ENCODE results near the gene TPD52L1. TPM values are rescaled to one million over a fixed set of nuclear protein-coding genes. Genes with fewer than 3 reads are reported as not detected.

The TPD52L1 gene
- total and polyA plus RNA-seq, 9 donors, result 31.9 to 71.0 (median 41.7) TPM

DNA sequence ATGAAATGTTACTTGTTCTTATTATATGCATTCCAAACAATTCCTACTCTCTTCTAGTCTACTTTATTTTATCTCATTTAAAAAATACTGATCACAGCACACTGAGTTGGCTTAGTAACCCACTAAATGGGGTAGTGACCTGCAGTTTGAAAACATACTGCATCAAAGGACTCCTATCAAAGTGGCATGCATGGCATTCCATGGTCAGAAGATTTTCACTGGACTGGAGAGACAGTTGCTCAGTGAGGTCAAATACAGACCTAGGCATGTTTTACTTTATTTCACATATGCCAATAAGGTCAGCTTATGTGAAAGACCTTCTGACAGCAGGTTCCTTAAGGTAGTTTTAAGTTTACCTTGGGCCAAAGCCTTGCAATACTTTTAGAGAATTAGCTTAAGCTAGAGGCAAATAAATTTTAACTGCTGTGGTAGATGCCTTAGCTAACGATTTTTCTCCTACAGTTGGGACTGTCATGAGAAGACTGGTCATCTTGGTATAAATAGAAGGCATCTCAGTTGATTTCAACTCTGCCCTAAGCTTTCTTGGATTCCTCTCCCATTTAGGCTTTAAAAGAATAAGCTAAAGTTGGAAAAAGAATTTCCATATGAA lies 35.1 kb downstream of the TPD52L1 start:
- Histone ChIP-seq H3K4me3 (ENCODE audit: low read length) (no peak overlapping the region), H3K27ac (ENCODE audit: low read length) (peak overlapping the region; percentile 70), H3K4me1 (ENCODE audit: control insufficient read depth, insufficient read depth, low read length) (peaks cover 6% of the 10 kb centered on the region), H3K36me3 (ENCODE audit: control insufficient read depth, insufficient read depth, low read length) (no peaks in the 10 kb centered on the region), H3K9me3 (replicated peaks; ENCODE audit: control insufficient read depth, low read depth, low read length) (no peaks in the 10 kb centered on the region), H3K27me3 (ENCODE audit: control insufficient read depth, insufficient read depth, low read length) (no peaks in the 10 kb centered on the region)
- DNase-seq, result no peak
- no CpG with 5 or more reads among the region's 1 CpG for WGBS (ENCODE audit: insufficient coverage)

- no peak for DNase-seq
- Histone ChIP-seq H3K27ac (ENCODE audit: low read length) (peak overlapping the region; percentile 70), H3K4me3 (ENCODE audit: low read length) (no peak overlapping the region), H3K9me3 (replicated peaks; ENCODE audit: control insufficient read depth, low read depth, low read length) (no peaks in the 10 kb centered on the region), H3K27me3 (ENCODE audit: control insufficient read depth, insufficient read depth, low read length) (no peaks in the 10 kb centered on the region), H3K36me3 (ENCODE audit: control insufficient read depth, insufficient read depth, low read length) (no peaks in the 10 kb centered on the region), H3K4me1 (ENCODE audit: control insufficient read depth, insufficient read depth, low read length) (peaks cover 6% of the 10 kb centered on the region)
- no CpG with 5 or more reads among the region's 1 CpG for WGBS (ENCODE audit: insufficient coverage)
These were observed 35.9 kb downstream of the TPD52L1 start for GRCh38 chr6:125189494-125189893.

DNA sequence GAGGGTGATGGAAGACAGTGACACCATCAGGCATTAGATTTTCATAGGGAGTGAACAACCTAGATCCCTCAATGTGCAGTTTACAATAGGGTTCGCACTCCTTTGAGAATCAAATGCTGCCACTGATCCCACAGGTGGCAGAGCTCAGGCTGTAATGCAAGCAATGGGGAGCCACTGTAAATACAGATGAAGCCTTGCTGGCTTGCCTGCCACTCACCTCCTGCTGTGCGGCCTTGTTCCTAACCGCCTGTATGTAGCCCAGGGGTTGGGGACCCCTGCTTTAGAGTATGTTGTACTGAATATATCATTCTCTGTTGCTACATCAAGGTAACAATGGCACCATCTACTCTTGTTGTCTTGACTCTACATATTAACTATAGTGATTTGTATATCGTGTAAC lies 37.1 kb downstream of the TPD52L1 start:
- H3K27me3 ChIP-seq (ENCODE audit: control insufficient read depth, insufficient read depth, low read length), result no peaks in the 10 kb centered on the region
- WGBS (ENCODE audit: insufficient coverage), result 100% methylated on average over 1 of the region's 4 CpGs
- no peak overlapping the region for H3K27ac ChIP-seq (ENCODE audit: low read length)
- H3K9me3 ChIP-seq (replicated peaks; ENCODE audit: control insufficient read depth, low read depth, low read length), result no peaks in the 10 kb centered on the region
- H3K36me3 ChIP-seq (ENCODE audit: control insufficient read depth, insufficient read depth, low read length), result no peaks in the 10 kb centered on the region
- no peak for DNase-seq
- no peak overlapping the region for H3K4me3 ChIP-seq (ENCODE audit: low read length)
- H3K4me1 ChIP-seq (ENCODE audit: control insufficient read depth, insufficient read depth, low read length), result peaks cover 7% of the 10 kb centered on the region

DNA sequence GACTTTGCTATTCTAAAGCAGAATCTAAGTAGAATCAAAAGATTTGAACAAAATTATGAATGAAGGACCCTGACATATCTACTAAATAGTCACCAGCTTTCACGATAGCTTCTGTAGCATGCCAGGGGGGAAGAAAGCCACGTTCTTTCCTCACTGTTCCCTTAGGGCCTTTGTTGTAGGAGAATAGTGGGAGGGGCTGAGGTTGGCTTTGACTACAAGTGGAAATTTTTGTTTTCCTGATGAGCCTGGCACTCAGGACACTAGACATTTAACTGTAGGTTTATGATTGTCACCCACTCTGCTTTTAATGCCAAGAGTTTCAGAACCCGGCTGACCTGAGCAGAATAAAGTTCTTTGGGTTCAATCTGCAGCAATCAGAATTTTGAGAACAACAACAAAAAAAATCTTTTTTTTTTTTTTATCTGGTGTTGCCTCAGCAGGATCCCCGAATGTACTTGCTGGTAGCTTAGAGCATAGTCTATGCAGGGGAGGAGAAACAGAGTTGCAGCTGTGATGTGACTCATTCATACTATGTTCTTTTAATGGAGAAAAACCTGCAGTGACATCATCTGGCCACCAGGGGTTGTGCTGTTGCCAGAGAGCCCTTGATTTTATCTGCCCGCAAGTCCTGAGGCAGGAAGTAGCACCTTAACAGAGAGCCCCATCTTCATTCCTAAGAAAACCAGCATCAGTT lies 38.5 kb downstream of the TPD52L1 start:
- no peaks in the 10 kb centered on the region for H3K27me3 ChIP-seq (ENCODE audit: control insufficient read depth, insufficient read depth, low read length)
- no peak overlapping the region for H3K4me3 ChIP-seq (ENCODE audit: low read length)
- WGBS (ENCODE audit: insufficient coverage), result 67% methylated on average over 2 of the region's 5 CpGs
- H3K9me3 ChIP-seq (replicated peaks; ENCODE audit: control insufficient read depth, low read depth, low read length), result no peaks in the 10 kb centered on the region
- no peak overlapping the region for H3K27ac ChIP-seq (ENCODE audit: low read length)
- H3K4me1 ChIP-seq (ENCODE audit: control insufficient read depth, insufficient read depth, low read length), result peaks cover 14% of the 10 kb centered on the region
- DNase-seq, result peak; percentile 32
- no peaks in the 10 kb centered on the region for H3K36me3 ChIP-seq (ENCODE audit: control insufficient read depth, insufficient read depth, low read length)

DNA sequence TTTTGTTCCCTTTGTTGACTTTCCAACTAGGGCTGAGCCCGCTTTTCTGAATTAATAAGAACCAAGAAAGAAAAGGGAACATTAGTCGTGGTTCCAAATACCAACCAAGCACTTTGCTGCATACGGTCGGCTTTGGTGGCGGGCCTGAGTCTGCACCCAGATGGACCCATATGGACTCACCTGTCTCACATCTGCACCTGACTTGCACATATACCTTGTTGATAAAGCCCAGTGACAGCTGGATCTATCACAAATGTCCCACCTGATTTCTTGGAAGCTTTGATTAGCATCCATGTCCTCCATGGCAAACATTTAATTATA lies 39.0 kb downstream of the TPD52L1 start:
- no peak overlapping the region for H3K4me3 ChIP-seq (ENCODE audit: low read length)
- WGBS (ENCODE audit: insufficient coverage), result 86% methylated on average over 1 of the region's 5 CpGs
- H3K4me1 ChIP-seq (ENCODE audit: control insufficient read depth, insufficient read depth, low read length), result peaks cover 17% of the 10 kb centered on the region
- DNase-seq, result no peak
- no peaks in the 10 kb centered on the region for H3K36me3 ChIP-seq (ENCODE audit: control insufficient read depth, insufficient read depth, low read length)
- no peaks in the 10 kb centered on the region for H3K27me3 ChIP-seq (ENCODE audit: control insufficient read depth, insufficient read depth, low read length)
- no peak overlapping the region for H3K27ac ChIP-seq (ENCODE audit: low read length)
- H3K9me3 ChIP-seq (replicated peaks; ENCODE audit: control insufficient read depth, low read depth, low read length), result no peaks in the 10 kb centered on the region

DNA sequence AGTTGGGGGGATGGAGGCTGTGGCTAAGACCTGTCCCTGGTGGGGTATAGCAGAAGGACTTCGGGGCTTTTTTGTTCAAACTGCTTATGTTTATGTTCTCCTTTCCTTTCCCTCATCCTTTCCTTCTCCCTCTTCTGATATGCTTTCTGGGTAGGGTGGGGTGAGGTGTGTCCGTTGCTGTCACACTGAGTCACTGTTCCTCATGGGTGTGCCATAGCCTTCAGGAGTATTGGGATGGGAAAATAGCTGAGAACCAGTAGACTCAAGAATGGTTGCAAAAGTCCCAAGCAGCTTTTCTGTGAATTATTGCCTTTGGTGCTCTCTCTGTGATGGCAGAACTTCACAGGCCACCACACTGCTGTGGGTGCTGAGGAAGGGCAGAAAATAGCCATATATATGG lies 39.6 kb downstream of the TPD52L1 start:
- 83% methylated on average over 1 of the region's 2 CpGs for WGBS (ENCODE audit: insufficient coverage)
- Histone ChIP-seq H3K27me3 (ENCODE audit: control insufficient read depth, insufficient read depth, low read length) (no peaks in the 10 kb centered on the region), H3K36me3 (ENCODE audit: control insufficient read depth, insufficient read depth, low read length) (no peaks in the 10 kb centered on the region), H3K27ac (ENCODE audit: low read length) (no peak overlapping the region), H3K9me3 (replicated peaks; ENCODE audit: control insufficient read depth, low read depth, low read length) (no peaks in the 10 kb centered on the region), H3K4me3 (ENCODE audit: low read length) (no peak overlapping the region), H3K4me1 (ENCODE audit: control insufficient read depth, insufficient read depth, low read length) (peaks cover 22% of the 10 kb centered on the region)
- no peak for DNase-seq

- no peak overlapping the region for H3K27ac ChIP-seq (ENCODE audit: low read length)
These were observed 41.4 kb downstream of the TPD52L1 start for GRCh38 chr6:125194941-125195340.

GRCh38 chr6:125195526-125195925 lies 42.0 kb downstream of the TPD52L1 start:
- H3K4me1 ChIP-seq (ENCODE audit: control insufficient read depth, insufficient read depth, low read length), result peaks cover 24% of the 10 kb centered on the region
- 90% methylated on average over 3 of the region's 3 CpGs for WGBS (ENCODE audit: insufficient coverage)

More at GRCh38 chr6:125194941-125195340, 41.4 kb downstream of the TPD52L1 start:
- peaks cover 24% of the 10 kb centered on the region for H3K4me1 ChIP-seq (ENCODE audit: control insufficient read depth, insufficient read depth, low read length)
- no peak for DNase-seq
- no peaks in the 10 kb centered on the region for H3K9me3 ChIP-seq (replicated peaks; ENCODE audit: control insufficient read depth, low read depth, low read length)
- no peak overlapping the region for H3K4me3 ChIP-seq (ENCODE audit: low read length)
- no peaks in the 10 kb centered on the region for H3K27me3 ChIP-seq (ENCODE audit: control insufficient read depth, insufficient read depth, low read length)
- H3K36me3 ChIP-seq (ENCODE audit: control insufficient read depth, insufficient read depth, low read length), result no peaks in the 10 kb centered on the region

DNA sequence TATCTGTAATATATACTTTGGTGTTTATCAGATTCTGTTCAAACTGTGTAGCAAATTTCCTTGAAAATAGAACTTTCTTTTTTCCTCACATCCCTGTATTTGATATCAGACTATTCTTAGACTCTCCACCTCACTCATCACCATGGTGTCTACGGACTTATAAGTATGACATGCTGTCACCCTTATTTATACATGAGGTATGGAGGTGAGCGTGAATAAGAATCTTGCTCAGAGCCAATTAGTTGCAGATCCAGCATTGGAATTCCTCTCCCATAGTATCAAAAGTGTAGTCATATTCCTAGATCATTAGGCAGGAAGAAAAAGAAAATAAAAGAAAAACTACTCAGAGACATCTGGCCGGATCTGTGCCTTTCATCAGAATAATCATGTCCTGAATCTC lies 43.0 kb downstream of the TPD52L1 start:
- H3K9me3 ChIP-seq (replicated peaks; ENCODE audit: control insufficient read depth, low read depth, low read length), result no peaks in the 10 kb centered on the region
- DNase-seq, result no peak
- peaks cover 22% of the 10 kb centered on the region for H3K4me1 ChIP-seq (ENCODE audit: control insufficient read depth, insufficient read depth, low read length)
- no peaks in the 10 kb centered on the region for H3K27me3 ChIP-seq (ENCODE audit: control insufficient read depth, insufficient read depth, low read length)
- no peak overlapping the region for H3K4me3 ChIP-seq (ENCODE audit: low read length)
- no peaks in the 10 kb centered on the region for H3K36me3 ChIP-seq (ENCODE audit: control insufficient read depth, insufficient read depth, low read length)
- no CpG with 5 or more reads among the region's 3 CpGs for WGBS (ENCODE audit: insufficient coverage)
- H3K27ac ChIP-seq (ENCODE audit: low read length), result peak overlapping the region; percentile 85

More at GRCh38 chr6:125195526-125195925, 42.0 kb downstream of the TPD52L1 start:
- Histone ChIP-seq H3K27me3 (ENCODE audit: control insufficient read depth, insufficient read depth, low read length) (no peaks in the 10 kb centered on the region), H3K4me3 (ENCODE audit: low read length) (no peak overlapping the region), H3K27ac (ENCODE audit: low read length) (no peak overlapping the region), H3K9me3 (replicated peaks; ENCODE audit: control insufficient read depth, low read depth, low read length) (no peaks in the 10 kb centered on the region), H3K36me3 (ENCODE audit: control insufficient read depth, insufficient read depth, low read length) (no peaks in the 10 kb centered on the region)
- DNase-seq, result no peak

- H3K27me3 ChIP-seq (ENCODE audit: control insufficient read depth, insufficient read depth, low read length), result no peaks in the 10 kb centered on the region
- peaks cover 22% of the 10 kb centered on the region for H3K4me1 ChIP-seq (ENCODE audit: control insufficient read depth, insufficient read depth, low read length)
- no peaks in the 10 kb centered on the region for H3K9me3 ChIP-seq (replicated peaks; ENCODE audit: control insufficient read depth, low read depth, low read length)
- peak; percentile 85 for DNase-seq
- H3K4me3 ChIP-seq (ENCODE audit: low read length), result no peak overlapping the region
- peak overlapping the region; percentile 85 for H3K27ac ChIP-seq (ENCODE audit: low read length)
- no peaks in the 10 kb centered on the region for H3K36me3 ChIP-seq (ENCODE audit: control insufficient read depth, insufficient read depth, low read length)
- WGBS (ENCODE audit: insufficient coverage), result 32% methylated on average over 3 of the region's 3 CpGs
These were observed 44.3 kb downstream of the TPD52L1 start for GRCh38 chr6:125197795-125198269.
